Endothelial cell of umbilical vein (primary cell): Measurements from ENCODE around the gene RIF1. TPM values are rescaled to one million over a fixed set of nuclear protein-coding genes. Genes with fewer than 3 reads are reported as not detected.

Experiments used
- BruUV-seq: library from RNA; stranded (reverse); fragments of 400-500 nt; replicated peaks from 2 replicates; lab custom pipeline; 2021; lab: Mats Ljungman, UMichigan
- CTCF ChIA-PET: fragments of 300-600, 350-600 bp; sonication (Branson Sonifier 250); formaldehyde crosslinking; loops from one replicate; lab custom pipeline; 2021; ENCODE audit warnings: antibody characterized with exemption, inconsistent platforms; lab: Charles Lee
- POLR2A ChIA-PET: fragments of 300-600, 350-600 bp; sonication (Branson Sonifier 250); formaldehyde crosslinking; loops from one replicate; lab custom pipeline; 2021; ENCODE audit warnings: antibody characterized with exemption, inconsistent platforms; lab: Charles Lee
- DNase-seq: peaks from one replicate; pipeline ENCODE4 v3.0.0-alpha.2; 2011; ENCODE audit warnings: low read depth, low spot score
- FAIRE-seq: peaks from 2 replicates; lab custom pipeline; 2011; peaks lifted over from hg19 to GRCh38; lab: Jason Lieb, UNC
- H2AFZ ChIP-seq: 2 replicates; pipeline ENCODE4 v1.6.0; 2012; ENCODE audit warnings: low read depth, low read length, control low read depth, inconsistent platforms
- H3K27ac ChIP-seq: 2 replicates; pipeline ENCODE4 v1.5.1; 2011; ENCODE audit warnings: low read depth, mild to moderate bottlenecking, control low read depth, low read length, moderate library complexity; ENCODE audit not compliant: insufficient read depth
- H3K27me3 ChIP-seq, 2 experiments: 2 replicates each; pipeline versions ENCODE4 v1.6.0 to v1.6.1; 2011; ENCODE audit warnings: low read length in 2 of 2, mixed read lengths in 1 of 2; ENCODE audit not compliant: control insufficient read depth in 2 of 2, insufficient read depth in 2 of 2
- H3K36me3 ChIP-seq, 2 experiments: 2 replicates in 1 of 2; 3 replicates in 1 of 2; pipeline ENCODE4 v1.5.1; 2011; ENCODE audit warnings: low read length in 2 of 2, mild to moderate bottlenecking in 1 of 2, moderate library complexity in 1 of 2; ENCODE audit not compliant: control insufficient read depth in 2 of 2, insufficient read depth in 2 of 2; ENCODE audit errors: extremely low read depth in 1 of 2
- H3K4me1 ChIP-seq: 3 replicates; pipeline ENCODE4 v1.5.1; 2011; ENCODE audit warnings: mild to moderate bottlenecking, low read length; ENCODE audit not compliant: control insufficient read depth, insufficient read depth; ENCODE audit errors: extremely low read depth
- H3K4me2 ChIP-seq: 2 replicates; pipeline ENCODE4 v1.6.1; 2011; ENCODE audit warnings: low read length, control low read depth, mixed read lengths; ENCODE audit not compliant: insufficient read depth
- H3K4me3 ChIP-seq, 3 experiments: fragments of 200-600 bp in 1 of 3; sonication (generic), shearing (Covaris generic) in 1 of 3; replicated peaks in 1 of 3; 2 replicates each; pipeline ENCODE4 v1.5.1; 2011 to 2016; ENCODE audit warnings: control low read depth in 3 of 3, low read length in 3 of 3, mild to moderate bottlenecking in 2 of 3, inconsistent platforms in 1 of 3, low read depth in 1 of 3, moderate library complexity in 1 of 3; ENCODE audit not compliant: insufficient read depth in 1 of 3
- H3K79me2 ChIP-seq: 2 replicates; pipeline ENCODE4 v1.6.0; 2012; ENCODE audit warnings: low read length, inconsistent platforms; ENCODE audit not compliant: control insufficient read depth, insufficient read depth
- H3K9ac ChIP-seq: replicated peaks from 2 replicates; pipeline ENCODE3; 2011; ENCODE audit warnings: low read length, control low read depth; ENCODE audit not compliant: insufficient read depth; ENCODE audit errors: extremely low read depth
- H3K9me1 ChIP-seq: replicated peaks from 3 replicates; pipeline ENCODE4 v1.6.0; 2011; ENCODE audit warnings: mild to moderate bottlenecking, low read length; ENCODE audit not compliant: control insufficient read depth, insufficient read depth; ENCODE audit errors: extremely low read depth
- H3K9me3 ChIP-seq: replicated peaks from 2 replicates; pipeline ENCODE4 v1.5.1; 2012; ENCODE audit warnings: low read length, inconsistent platforms; ENCODE audit not compliant: control insufficient read depth, insufficient read depth
- H4K20me1 ChIP-seq: replicated peaks from 2 replicates; pipeline ENCODE3; 2011; ENCODE audit warnings: mild to moderate bottlenecking, low read length; ENCODE audit not compliant: control insufficient read depth, insufficient read depth; ENCODE audit errors: extremely low read depth
- EZH2 ChIP-seq: IDR thresholded peaks from 2 replicates; pipeline ENCODE4 v1.6.1; 2012; ENCODE audit warnings: borderline replicate concordance, low read depth, mild to moderate bottlenecking, moderate library complexity, low read length, inconsistent platforms; ENCODE audit not compliant: severe bottlenecking
- FOS ChIP-seq: IDR thresholded peaks from 2 replicates; pipeline ENCODE4 v1.6.1; 2011; ENCODE audit warnings: mild to moderate bottlenecking, low read length, moderate library complexity, borderline replicate concordance; ENCODE audit not compliant: insufficient read depth
- GATA2 ChIP-seq: IDR thresholded peaks from 2 replicates; pipeline ENCODE4 v1.7.0; 2011; ENCODE audit warnings: low read depth, mild to moderate bottlenecking, moderate library complexity, mixed read lengths, low read length; ENCODE audit not compliant: insufficient read length, insufficient read depth
- JUN ChIP-seq: IDR thresholded peaks from 2 replicates; pipeline ENCODE4 v1.6.1; 2011; ENCODE audit warnings: borderline replicate concordance, low read depth; ENCODE audit not compliant: insufficient read length, insufficient read depth
- POLR2A ChIP-seq: IDR thresholded peaks from 2 replicates; pipeline ENCODE4 v1.6.1; 2012; ENCODE audit warnings: low read depth, mild to moderate bottlenecking, control low read depth, low read length
- POLR2AphosphoS5 ChIP-seq: IDR thresholded peaks from 2 replicates; pipeline ENCODE4 v1.6.1; 2012; ENCODE audit warnings: low read depth, mild to moderate bottlenecking, control low read depth, low read length, moderate library complexity; ENCODE audit not compliant: insufficient read depth
- dilution Hi-C: fragments of 300-500 bp; cut with MboI; formaldehyde crosslinking; loops from one replicate; pipeline ENCODE4 v1.15.0; 2019; ENCODE audit warnings: low sequenced_read_pairs; ENCODE audit not compliant: extremely low pct_ligation_motif_present
- intact Hi-C: fragments of 100-400 bp; cut with micrococcal nuclease; formaldehyde crosslinking; loops from one replicate; pipeline ENCODE4 v1.10.0; 2022
- polyA plus RNA-seq, 4 experiments: library from polyadenylated mRNA; depleted of rRNA in 3 of 4; stranded (reverse) in 3 of 4; unstranded in 1 of 4; fragments of >200 nt; gene quantifications; 2 replicates each; pipeline versions ENCODE4 v1.2.1 to v1.2.3, GENCODE V29; 2011 to 2012; ENCODE audit warnings: missing spikeins in 1 of 4
- total RNA-seq: library from RNA; stranded (reverse); gene quantifications from 2 replicates; pipeline ENCODE4 v1.2.3, GENCODE V29; 2021
- TF ChIP-seq, protein P1 (sequence below): IDR thresholded peaks from 2 replicates; pipeline ENCODE4 v1.6.1; 2011; ENCODE audit not compliant: insufficient read depth, insufficient read length

The RIF1 gene
- total and polyA plus RNA-seq, 2 donors (not counting 3 experiments of a cell fraction or from before 2014, with no cell fraction given), result 5.1 to 55.3 TPM

DNA sequence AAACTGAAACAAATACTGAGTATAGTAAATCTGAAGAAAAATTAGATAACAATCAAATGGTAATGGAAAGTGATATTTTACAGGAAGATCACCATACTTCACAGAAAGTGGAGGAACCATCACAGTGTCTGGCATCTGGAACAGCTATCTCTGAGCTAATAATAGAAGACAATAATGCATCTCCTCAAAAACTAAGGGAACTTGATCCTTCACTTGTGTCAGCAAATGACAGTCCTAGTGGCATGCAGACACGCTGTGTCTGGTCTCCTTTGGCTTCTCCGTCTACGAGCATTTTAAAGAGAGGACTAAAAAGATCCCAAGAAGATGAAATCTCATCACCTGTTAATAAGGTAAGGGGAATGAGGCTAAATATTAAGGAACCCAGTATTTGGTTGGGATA is 56.1 kb downstream of the RIF1 start:
- H3K36me3 ChIP-seq, result peaks cover 3 to 42% of the 10 kb centered on the region in 2 experiments

DNA sequence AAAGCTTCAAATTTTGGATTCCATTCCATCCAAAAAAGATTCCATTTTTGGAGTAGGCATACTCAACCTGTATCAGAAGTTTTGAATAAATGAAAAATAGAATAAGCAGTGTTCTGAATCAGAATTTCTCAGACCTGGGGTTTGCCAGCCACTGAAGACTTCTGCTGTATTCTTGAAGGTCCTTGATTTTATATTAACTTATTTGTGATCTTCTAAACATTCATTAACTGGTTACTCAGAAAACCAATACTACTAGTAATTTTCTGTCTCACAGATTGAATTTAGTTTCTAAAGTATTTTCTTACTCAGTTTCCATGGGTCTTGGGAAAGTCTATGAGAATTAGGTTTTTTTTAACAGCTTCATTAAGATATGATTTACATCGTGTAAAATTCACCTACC is 60.9 kb downstream of the RIF1 start:
- Histone ChIP-seq H3K79me2 (peaks cover 3% of the 10 kb centered on the region), H3K9me3 (no peaks in the 10 kb centered on the region), H2AFZ (no peak overlapping the region), H4K20me1 (no peaks in the 10 kb centered on the region), H3K9me1 (no peaks in the 10 kb centered on the region), H3K27me3 (no peaks in the 10 kb centered on the region), H3K36me3 (peaks cover 2 to 35% of the 10 kb centered on the region in 2 experiments), H3K4me1 (no peaks in the 10 kb centered on the region), H3K27ac (no peak overlapping the region), H3K4me3 (no peak overlapping the region), H3K9ac (no peak overlapping the region), H3K4me2 (no peak overlapping the region)
- TF ChIP-seq POLR2A (no peak), FOS (no peak), POLR2AphosphoS5 (no peak), JUN (no peak), GATA2 (no peak)
- TF ChIP-seq, protein P1, sequence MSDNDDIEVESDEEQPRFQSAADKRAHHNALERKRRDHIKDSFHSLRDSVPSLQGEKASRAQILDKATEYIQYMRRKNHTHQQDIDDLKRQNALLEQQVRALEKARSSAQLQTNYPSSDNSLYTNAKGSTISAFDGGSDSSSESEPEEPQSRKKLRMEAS, result no peak
- intact Hi-C loops, result no loop called here
- FAIRE-seq (no peak), DNase-seq (no peak)
- no TSS peak for BruUV-seq
- ChIA-PET CTCF (interaction anchor here (2.0 kb wide), 1 partner anchor 555 kb away, joined by 4 read pairs; no protein-coding TSS in a partner anchor), POLR2A (no interaction called here)
- dilution Hi-C loops, result no loop called here

More for the DNA sequence above, 56.1 kb downstream of the RIF1 start:
- Histone ChIP-seq H3K27ac (no peak overlapping the region), H3K27me3 (no peaks in the 10 kb centered on the region), H3K4me1 (no peaks in the 10 kb centered on the region), H3K9me3 (no peaks in the 10 kb centered on the region), H3K9ac (no peak overlapping the region), H3K4me3 (no peak overlapping the region), H4K20me1 (no peaks in the 10 kb centered on the region), H3K4me2 (no peak overlapping the region), H3K9me1 (no peaks in the 10 kb centered on the region), H3K79me2 (peaks cover 3% of the 10 kb centered on the region), H2AFZ (no peak overlapping the region)
- ChIA-PET CTCF (interaction anchor here (1.0 kb wide), 1 partner anchor 14 kb away, joined by 3 read pairs; no protein-coding TSS in a partner anchor), POLR2A (no interaction called here)
- TF ChIP-seq POLR2A, result no peak
- TF ChIP-seq EZH2, result no peak
- no peak for TF ChIP-seq GATA2
- no peak for TF ChIP-seq POLR2AphosphoS5
- TF ChIP-seq FOS, result no peak
- dilution Hi-C loops, result no loop called here
- BruUV-seq, result no TSS peak
- no peak for FAIRE-seq
- intact Hi-C loops, result loop anchor here (5.0 kb wide), 1 partner anchor 562 kb away; no protein-coding TSS in a partner anchor
- DNase-seq, result no peak
